K562 (cell line): ENCODE results near the gene NABP1. TPM values are rescaled to one million over a fixed set of nuclear protein-coding genes. Genes with fewer than 3 reads are reported as not detected.

ENCODE experiments used
- ELK3 ChIP-seq: fragments of 450-650 bp; formaldehyde crosslinking; IDR thresholded peaks from 2 replicates; pipeline ENCODE4 v1.4.0; 2020; ENCODE audit warnings: mild to moderate bottlenecking
- PHF20 ChIP-seq: fragments of 450-650 bp; IDR thresholded peaks from 2 replicates; pipeline ENCODE4 v1.6.1; 2018; ENCODE audit not compliant: partially characterized antibody
- RAD51 ChIP-seq: fragments of 450-650 bp; IDR thresholded peaks from 2 replicates; pipeline ENCODE4 v1.7.1; 2016; ENCODE audit warnings: low read depth, mild to moderate bottlenecking, borderline replicate concordance
- TOE1 ChIP-seq, 2 experiments: fragments of 450-650 bp in 1 of 2; sonication (generic) in 1 of 2; formaldehyde crosslinking in 1 of 2; IDR thresholded peaks; 2 replicates each; pipeline versions ENCODE4 v1.7.1 to v1.8.0; 2016 to 2022; ENCODE audit warnings: borderline replicate concordance in 2 of 2, mild to moderate bottlenecking in 2 of 2, antibody characterized with exemption in 1 of 2, inconsistent platforms in 1 of 2, low read depth in 1 of 2, missing genetic modification reagents in 1 of 2, moderate library complexity in 1 of 2
- polyA plus RNA-seq, 8 experiments: library from polyadenylated mRNA; depleted of rRNA in 4 of 8; stranded (reverse) in 5 of 8; unstranded in 3 of 8; fragments of >200 nt; fragmentation: Nextera tagmentation in 2 of 8; fragmentation: Illumina TruSeq in 1 of 8; extraction: Ambion mirVana in 2 of 8; extraction: Trizol in 1 of 8; gene quantifications; 2 replicates each; pipeline versions ENCODE4 v1.2.1 to v1.2.3, GENCODE V29; 2011 to 2014; ENCODE audit warnings: inconsistent platforms in 1 of 8, missing spikeins in 1 of 8
- total RNA-seq, 7 experiments: library from RNA; depleted of rRNA in 6 of 7; stranded (reverse); fragments of >200 nt in 6 of 7; fragmentation: Illumina TruSeq in 2 of 7; extraction: Trizol in 2 of 7; gene quantifications; 2 replicates each; pipeline versions ENCODE4 v1.2.1 to v1.2.3, GENCODE V29; 2011 to 2021; ENCODE audit warnings: low replicate concordance in 1 of 7
- TF ChIP-seq, protein P1 (sequence below), 2 experiments: fragments of 450-650 bp; IDR thresholded peaks; 2 replicates each; pipeline ENCODE4 v1.6.1; 2016; ENCODE audit warnings: mild to moderate bottlenecking in 2 of 2, borderline replicate concordance in 1 of 2, low read depth in 1 of 2, moderate library complexity in 1 of 2
- TF ChIP-seq, protein P2 (sequence below): fragments of 450-650 bp; formaldehyde crosslinking; IDR thresholded peaks from 2 replicates; pipeline ENCODE4 v1.4.0; 2020; ENCODE audit warnings: mild to moderate bottlenecking, mixed read lengths

NABP1 gene
- total and polyA plus RNA-seq, 9 of the 15 experiments (the other 6 are each of a cell fraction or from before 2014, with no cell fraction given): 12.8 to 44.0 (median 20.2) TPM

DNA sequence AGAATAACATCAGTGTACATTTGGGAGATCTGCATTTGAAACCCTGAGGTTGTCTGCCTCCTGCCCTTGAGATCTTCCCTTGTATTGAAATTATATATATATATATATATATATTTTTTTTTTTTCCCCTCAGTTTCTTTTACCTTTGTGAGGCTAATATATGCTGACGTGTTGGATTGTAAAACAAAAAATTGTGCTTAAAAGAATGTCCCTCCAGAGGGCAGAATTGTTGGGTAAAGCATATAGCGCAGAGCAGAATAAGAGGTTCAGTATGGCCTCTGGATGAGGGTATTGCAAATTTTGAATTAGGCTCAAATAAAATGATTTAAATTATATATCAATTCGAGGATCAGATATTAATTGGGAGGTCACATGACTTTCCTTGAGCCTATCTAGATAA lies 12.4 kb downstream of the NABP1 start (continued):
- TF ChIP-seq, protein P1, sequence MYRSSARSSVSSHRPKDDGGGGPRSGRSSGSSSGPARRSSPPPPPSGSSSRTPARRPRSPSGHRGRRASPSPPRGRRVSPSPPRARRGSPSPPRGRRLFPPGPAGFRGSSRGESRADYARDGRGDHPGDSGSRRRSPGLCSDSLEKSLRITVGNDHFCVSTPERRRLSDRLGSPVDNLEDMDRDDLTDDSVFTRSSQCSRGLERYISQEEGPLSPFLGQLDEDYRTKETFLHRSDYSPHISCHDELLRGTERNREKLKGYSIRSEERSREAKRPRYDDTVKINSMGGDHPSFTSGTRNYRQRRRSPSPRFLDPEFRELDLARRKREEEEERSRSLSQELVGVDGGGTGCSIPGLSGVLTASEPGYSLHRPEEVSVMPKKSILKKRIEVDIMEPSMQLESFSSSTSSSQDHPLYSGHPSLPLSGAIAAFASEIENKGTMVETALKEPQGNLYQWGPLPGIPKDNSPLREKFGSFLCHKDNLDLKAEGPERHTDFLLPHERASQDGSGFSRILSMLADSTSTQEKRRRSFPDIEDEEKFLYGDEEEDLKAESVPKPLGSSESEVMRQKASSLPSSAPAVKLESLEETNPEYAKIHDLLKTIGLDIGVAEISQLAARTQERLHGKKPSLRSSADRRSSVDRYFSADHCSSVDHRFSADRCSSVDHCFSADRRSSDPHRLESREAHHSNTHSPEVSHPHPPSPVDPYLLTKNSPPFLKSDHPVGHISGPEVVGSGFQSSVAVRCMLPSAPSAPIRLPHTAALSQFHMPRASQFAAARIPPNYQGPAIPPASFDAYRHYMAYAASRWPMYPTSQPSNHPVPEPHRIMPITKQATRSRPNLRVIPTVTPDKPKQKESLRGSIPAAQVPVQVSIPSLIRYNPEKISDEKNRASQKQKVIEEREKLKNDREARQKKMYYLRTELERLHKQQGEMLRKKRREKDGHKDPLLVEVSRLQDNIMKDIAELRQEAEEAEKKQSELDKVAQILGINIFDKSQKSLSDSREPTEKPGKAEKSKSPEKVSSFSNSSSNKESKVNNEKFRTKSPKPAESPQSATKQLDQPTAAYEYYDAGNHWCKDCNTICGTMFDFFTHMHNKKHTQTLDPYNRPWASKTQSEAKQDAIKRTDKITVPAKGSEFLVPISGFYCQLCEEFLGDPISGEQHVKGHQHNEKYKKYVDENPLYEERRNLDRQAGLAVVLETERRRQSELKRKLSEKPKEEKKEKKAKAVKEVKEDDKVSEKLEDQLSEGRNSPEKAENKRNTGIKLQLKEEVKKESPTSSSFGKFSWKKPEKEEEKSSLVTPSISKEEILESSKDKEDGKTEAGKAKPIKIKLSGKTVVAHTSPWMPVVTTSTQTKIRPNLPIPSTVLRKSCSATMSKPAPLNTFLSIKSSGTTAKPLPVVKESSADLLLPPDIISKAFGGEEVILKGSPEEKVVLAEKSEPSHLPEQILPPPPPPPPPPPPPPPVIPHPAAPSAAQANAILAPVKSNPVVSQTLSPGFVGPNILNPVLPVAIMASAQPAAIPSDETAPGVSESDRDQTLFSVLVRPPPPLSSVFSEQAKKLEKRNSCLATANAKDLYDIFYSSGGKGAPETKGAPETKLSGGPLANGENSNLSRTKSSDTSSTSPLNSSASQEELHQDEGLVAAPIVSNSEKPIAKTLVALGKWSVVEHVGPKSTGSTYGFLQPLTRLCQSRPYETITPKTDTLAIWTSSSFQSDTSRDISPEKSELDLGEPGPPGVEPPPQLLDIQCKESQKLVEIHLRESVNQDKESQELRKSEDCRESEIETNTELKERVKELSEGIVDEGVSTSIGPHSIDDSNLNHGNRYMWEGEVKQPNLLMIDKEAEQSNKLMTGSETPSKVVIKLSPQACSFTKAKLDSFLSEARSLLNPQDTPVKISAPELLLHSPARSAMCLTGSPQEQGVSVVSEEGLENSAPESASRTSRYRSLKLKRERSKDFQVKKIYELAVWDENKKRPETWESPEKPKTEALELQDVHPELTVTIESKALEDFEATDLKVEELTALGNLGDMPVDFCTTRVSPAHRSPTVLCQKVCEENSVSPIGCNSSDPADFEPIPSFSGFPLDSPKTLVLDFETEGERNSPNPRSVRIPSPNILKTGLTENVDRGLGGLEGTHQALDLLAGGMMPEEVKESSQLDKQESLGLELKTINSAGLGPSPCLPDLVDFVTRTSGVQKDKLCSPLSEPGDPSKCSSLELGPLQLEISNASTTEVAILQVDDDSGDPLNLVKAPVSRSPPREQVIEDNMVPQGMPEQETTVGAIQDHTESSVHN (IDR thresholded peaks at IDR 0.05; ENCODE audit: borderline replicate concordance in 1 of 2, low read depth in 1 of 2): no peak
- TF ChIP-seq ELK3: no peak
- TF ChIP-seq RAD51: peak; percentile 42; the same call in 1 of the 2 replicates
- TF ChIP-seq PHF20: no peak
- peak; percentile 45; the same call in 1 of the 2 replicates for TF ChIP-seq TOE1 (IDR thresholded peaks at IDR 0.05; ENCODE audit: borderline replicate concordance)
- TF ChIP-seq TOE1 (CRISPR knock-in tag; IDR thresholded peaks at IDR 0.05; ENCODE audit: borderline replicate concordance, low read depth): no peak
- TF ChIP-seq, protein P2, sequence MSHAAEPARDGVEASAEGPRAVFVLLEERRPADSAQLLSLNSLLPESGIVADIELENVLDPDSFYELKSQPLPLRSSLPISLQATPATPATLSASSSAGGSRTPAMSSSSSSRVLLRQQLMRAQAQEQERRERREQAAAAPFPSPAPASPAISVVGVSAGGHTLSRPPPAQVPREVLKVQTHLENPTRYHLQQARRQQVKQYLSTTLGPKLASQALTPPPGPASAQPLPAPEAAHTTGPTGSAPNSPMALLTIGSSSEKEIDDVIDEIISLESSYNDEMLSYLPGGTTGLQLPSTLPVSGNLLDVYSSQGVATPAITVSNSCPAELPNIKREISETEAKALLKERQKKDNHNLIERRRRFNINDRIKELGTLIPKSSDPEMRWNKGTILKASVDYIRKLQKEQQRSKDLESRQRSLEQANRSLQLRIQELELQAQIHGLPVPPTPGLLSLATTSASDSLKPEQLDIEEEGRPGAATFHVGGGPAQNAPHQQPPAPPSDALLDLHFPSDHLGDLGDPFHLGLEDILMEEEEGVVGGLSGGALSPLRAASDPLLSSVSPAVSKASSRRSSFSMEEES (CRISPR knock-in tag): peak; percentile 88
